NCI-H2227 (cell line): ENCODE data around the gene TLR10.
"Not testable (repeated sequence)": the region's sequence is repeated elsewhere in the genome, so short reads cannot be mapped to it uniquely, and the experiment has no call there.

Experiments
- DNase-seq: peaks from one replicate; lab custom pipeline; 2025; ENCODE audit not compliant: unreplicated experiment; lab: John Stamatoyannopoulos, UW

TLR10 gene

GRCh38 chr4:38768968-38769394 lies 13.8 kb downstream of the TLR10 start:
- DNase-seq: no peak

GRCh38 chr4:38766940-38767339 lies 15.8 kb downstream of the TLR10 start:
- not testable (repeated sequence) for DNase-seq

DNA sequence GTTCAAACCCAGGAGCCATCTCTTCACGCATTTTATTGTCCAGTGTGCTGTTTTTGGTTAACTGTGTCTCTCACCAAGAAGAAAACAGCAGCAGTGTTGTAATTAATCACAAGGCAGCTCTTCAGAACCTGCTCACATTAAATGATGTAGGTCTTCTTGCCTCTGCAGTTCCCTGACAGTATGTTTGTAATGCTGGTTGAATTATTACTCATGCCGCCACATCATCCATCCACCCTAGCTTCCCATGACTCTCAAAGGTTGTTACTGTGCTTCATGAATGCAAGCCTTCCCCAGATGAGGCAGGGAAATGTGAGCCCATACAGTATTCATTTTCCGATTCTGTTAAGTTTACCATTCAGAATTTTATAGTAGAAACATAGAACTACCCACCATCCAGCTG lies 17.4 kb downstream of the TLR10 start:
- no peak for DNase-seq

DNA sequence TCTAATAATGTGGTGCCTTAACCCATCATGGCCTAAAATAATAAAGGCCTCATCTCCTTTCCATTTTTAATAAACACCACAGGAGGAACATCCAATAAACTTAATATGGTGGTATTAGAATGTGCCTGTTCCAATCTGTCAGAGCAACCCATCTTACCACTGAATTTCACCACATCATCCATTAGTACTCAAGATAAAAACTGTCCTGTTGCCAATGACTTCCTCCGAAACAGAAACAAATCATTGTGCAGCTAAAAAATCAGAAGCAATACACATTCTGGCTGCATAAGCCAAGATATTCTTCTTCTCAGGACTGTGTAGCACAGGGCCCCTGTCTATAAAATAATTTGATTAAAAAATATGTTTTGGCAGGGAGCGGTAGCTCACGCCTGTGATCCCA lies 18.5 kb downstream of the TLR10 start:
- no peak for DNase-seq

- DNase-seq: no peak
Measured at GRCh38 chr4:38762560-38762959, 20.2 kb downstream of the TLR10 start.

GRCh38 chr4:38759790-38760122 lies 23.0 kb downstream of the TLR10 start:
- no peak for DNase-seq

DNA sequence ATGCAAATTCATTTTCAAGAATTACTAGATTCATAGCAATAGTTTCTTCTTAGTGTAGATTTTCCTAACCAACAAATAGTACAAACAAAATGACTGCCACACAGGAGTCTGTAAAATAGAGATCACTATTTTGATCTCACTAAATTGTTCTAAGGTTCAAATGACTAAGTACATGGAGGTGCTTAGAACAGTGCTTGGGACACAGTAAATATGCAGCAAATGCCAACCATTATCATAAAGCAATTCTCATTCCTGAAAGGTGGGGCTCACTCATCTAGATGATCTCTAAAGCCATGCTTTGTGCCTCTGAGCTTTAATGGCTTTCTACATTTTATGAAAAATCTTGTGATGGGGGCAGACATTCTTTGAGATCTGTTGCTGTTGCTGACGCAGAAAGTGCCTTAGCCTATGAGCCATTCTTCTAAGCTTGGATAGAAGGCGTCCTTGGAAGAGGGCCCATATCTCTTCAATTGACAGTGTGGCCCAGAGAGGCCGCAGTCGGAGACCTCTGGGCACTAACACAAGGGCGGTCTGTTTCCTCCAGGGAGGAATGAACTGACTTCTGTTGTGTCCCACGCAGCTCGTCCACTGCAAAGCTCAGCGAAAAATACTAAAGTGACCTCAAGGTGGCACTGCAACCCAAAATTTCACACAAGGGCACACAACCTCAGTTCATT lies 23.5 kb downstream of the TLR10 start:
- DNase-seq: peak; percentile 44

DNA sequence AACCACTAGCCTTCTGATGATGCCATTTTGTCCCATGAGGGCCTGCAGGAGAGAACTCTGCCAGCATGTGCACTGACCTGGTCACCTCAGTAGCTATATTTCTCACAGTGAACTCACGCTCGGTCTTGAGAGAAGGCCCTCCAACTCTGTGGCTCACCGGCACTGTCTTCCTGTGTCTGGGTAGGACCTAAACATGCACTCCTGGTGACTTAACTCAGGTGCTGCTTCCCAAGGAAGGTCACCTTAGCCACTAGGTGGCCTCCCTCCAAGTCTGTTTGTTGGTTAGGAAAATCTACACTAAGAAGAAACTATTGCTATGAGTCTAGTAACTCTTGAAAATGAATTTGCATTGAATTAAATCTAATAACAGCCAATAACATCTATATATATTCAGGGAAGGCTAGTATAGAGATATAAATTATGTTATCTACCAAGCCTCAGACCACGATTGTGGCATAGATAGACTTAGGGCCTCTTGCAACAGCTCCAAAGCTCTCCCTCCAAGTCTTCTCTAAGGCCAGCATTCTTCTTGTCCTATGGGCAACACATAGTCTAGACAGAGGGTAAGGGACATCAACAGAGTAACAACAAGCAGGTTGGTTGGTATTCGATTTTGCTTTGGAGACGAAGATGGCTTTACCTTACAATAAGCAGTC lies 24.7 kb downstream of the TLR10 start:
- DNase-seq: no peak

DNA sequence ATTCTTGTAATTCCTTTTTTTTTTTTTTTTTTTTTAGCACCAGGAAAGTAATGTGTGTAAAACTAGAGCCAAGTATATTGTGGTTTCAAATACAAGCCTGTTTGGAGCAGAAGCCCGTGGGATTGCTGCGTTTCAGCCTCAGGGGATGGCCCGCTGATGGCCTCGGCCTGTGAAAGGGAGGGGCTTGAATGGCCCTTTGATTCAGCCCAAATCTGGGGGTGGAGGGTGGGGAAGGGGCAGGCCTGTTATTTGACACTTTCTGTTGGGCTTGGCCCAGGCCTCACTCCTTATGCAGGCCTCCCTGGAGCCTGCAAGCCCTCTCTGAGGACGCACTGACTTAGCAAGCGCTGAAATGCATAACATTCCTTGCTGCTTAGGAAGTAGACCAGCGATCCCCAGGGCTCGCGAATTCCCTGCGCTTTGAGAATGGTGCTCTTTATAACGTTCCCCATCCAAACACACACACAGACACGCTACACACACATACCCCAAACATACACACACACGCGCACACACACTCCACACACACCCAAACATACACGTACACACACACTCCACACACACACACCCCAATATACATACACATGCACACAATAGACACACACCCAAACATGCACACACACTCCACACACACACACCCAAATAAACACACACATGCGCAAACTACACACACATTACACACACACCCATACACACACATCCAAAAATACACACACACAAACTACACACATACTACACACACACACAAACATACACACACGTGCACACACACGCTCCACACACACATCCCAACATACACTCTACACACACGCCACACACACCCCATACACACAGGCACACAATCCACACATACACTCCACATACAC lies 29.6 kb downstream of the TLR10 start:
- DNase-seq: no peak

- DNase-seq: no peak
Measured at GRCh38 chr4:38752372-38752940, 30.3 kb downstream of the TLR10 start.

DNA sequence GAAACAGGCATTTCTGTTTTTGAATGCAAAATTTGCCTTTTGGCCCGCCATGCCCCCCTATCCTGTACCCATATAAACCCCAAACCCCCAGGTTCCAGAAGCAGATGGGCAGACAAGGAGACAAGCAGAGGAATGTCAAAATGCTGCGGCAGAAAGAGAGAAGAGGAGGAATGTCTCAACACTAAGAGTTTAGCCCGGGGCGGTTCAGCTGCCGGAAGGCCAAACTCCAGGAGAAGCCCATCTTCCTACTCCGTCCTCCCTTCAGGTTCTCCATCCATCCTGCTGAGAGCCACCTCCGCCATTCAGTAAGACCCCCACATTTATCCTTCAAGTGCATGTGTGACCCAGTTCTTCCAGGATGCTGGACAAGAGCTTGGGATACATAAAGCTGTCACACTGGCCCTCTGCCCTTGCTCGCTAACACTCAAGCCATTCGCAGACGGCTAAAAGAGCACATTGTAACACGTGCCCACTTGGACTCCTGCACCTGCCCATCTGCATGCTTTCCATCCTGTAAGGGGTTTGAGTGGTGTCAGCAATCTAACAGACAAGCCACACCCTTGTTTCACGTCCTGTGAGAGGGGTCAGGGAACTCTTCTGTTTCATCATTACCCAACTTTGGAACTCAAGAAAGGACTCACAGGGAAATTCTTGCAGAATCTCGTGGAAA lies 31.3 kb downstream of the TLR10 start:
- no peak for DNase-seq

GRCh38 chr4:38749336-38749735 lies 33.5 kb downstream of the TLR10 start:
- DNase-seq: no peak

DNA sequence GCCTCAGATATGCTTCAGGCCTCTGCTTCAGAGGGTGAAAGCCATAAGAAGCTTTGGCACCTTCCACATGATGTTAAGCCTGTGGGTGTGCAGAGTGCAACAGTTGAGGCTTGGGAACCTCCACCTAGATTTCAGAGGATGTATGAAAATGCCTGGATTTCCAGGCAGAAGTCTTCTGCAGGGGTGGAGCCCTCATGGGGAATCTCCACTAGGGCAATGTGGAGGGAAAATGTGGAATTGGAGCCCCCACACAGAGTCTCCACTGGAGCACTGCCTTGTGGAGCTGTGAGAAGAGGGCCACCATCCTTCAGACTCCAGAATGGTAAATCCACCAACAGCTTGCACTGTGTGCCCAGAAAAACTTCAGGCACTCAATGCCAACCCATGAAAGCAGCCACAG lies 35.2 kb downstream of the TLR10 start:
- no peak for DNase-seq

DNA sequence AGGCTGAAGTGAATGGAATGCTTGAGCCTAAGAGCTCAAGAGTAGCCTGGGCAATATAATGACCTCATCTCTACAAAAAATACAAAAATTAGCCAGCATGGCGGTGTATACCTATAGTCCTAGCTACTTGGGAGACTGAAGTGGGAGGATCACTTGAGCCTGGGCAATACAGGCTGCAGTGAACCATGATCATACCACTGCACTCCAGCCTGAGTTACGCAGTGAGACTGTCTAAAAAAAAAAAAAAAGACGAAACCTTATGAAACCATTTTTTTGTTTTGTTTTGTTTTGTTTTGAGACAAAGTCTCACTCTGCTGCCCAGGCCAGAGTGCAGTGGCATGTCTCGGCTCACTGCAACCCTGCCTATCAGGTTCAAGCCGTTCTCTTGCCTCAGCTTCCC lies 36.9 kb downstream of the TLR10 start:
- DNase-seq: no peak

DNA sequence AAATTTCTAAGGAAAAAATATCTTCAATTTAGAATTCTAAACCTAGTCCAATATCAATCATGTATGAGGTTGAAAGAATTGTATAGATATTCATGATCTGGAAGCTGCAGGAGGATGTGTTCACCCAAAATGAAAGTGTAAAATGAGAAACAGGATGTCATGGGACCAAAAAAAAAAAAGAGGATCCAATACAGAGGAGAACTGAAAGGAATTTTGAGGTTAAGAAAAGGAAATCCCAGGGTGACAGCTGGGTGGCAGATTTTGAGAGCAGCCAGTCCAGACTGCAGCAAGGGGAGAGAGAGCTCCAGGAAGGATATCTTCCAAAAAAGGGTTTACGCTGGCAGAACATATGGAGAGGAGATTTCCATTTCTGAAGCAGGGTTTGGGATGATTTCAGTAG lies 38.9 kb downstream of the TLR10 start:
- no peak for DNase-seq

- no peak for DNase-seq
Measured at GRCh38 chr4:38740303-38740702, 42.5 kb downstream of the TLR10 start.

DNA sequence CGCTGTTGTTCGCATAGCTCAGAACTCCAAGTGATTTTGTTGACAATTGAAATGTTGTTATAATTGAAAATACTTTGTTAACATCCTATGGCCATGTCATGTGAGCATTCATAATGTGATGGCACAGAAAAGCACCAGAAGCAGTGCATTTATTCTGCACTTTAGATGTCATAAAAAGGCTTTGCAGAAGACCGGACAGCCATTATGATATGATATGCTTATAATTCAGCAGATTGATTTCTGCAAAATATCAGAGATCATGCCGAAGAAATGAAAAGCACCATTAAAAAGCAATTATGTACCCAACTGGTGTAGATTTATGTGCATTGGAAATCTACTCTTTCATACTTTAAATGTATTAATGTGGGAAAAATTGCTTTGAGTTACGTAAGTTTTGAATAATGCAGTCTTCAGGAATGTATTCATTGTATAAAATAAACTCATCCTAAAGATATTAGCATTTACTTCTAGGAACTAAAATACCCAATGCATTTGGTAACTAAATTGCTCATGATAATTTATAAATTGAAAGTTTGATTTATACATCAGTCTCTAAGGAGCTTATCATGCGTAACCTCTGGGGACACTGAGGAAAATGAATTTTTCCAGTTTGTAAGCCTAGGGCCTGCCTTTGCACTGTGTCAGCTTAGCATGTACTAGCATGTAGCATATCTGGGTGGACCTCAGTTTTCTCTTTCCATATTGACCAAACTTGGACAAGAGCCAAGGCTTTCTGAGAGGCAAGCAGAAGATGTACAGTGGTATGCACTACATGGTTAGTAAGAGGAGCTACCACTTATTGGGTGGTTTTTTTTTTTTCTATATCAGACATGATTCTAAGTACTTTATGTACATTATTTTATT lies 43.6 kb downstream of the TLR10 start:
- DNase-seq: no peak

- DNase-seq: no peak
Measured at GRCh38 chr4:38735870-38736269, 46.9 kb downstream of the TLR10 start.

- DNase-seq: no peak
Measured at GRCh38 chr4:38734911-38735310, 47.9 kb downstream of the TLR10 start.

DNA sequence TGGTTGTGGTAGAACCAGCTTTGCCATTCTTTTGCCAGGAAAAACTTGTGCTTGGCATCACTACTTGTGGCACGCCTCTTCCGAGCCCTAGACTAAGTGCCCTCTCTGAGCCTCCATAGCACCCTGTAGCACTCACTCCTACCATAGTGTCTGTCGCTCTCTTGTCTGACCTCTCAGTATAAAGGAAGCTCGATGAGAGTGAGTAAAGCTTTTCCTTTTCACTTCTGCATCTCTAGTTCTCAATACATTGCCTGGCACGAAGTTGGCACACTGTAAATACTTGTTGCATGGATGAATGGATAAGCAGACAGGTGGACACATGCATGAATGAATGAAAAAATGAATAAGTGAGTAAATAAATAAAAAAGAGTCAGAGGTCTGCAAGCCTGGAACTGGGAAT lies 48.3 kb downstream of the TLR10 start:
- no peak for DNase-seq
